ENCODE measurements around the gene SNCG. TPM values are rescaled to one million over a fixed set of nuclear protein-coding genes. Genes with fewer than 3 reads are reported as not detected.
A peak's percentile ranks its signal among the peaks of the same experiment; 100 is the strongest.

The SNCG gene
- total and polyA plus RNA-seq, 2 experiments from 2014 or later, result 4.0 to 17.0 TPM

DNA sequence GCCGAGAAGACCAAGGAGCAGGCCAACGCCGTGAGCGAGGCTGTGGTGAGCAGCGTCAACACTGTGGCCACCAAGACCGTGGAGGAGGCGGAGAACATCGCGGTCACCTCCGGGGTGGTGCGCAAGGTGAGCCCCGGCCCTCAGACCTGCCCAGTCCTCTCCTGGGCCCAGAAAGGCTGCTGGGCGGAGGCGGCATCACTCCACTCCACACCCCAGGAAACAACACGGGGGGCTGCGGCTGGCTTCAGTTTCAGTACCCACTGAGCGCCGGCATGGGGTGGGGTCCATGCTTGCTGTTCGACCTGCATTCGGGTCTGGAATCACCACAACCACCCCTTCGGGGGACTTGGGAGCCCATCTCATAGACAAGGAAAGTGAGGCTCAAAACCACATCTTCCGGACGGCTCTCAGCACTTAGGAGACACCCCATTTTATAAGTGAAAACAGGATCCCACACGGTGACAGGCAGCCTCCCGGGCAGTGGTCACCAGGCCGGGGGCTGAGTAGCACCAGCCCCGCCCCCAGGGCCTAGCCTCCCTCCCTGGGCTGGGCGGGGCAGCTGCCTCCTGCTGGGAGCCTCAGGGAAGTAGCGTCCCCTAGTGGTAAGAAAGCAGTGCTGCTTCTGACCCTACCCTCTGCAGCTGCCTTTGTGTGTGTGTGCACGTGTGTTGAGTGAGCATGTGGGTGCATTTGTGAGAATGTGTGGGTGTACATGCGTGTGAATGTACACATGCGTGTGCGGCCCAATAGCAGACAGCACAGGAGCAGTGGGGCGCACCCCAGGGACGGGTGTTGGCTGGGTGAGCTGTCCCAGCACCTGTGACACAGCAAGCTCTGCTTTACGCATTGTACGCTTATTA lies 1.8 kb downstream of the SNCG start:
- H3K27ac ChIP-seq (ENCODE audit: low read depth), result no peak overlapping the region
- H3K9me3 Mint-ChIP-seq, result peaks cover 2% of the 10 kb centered on the region; the same call in 1 of the 3 replicates
- peak overlapping the region; percentile 81 for H2AFZ ChIP-seq
- H3K79me2 ChIP-seq (replicated peaks; ENCODE audit: insufficient read depth), result no peaks in the 10 kb centered on the region
- H3K27ac Mint-ChIP-seq, result peak overlapping the region; percentile 96
- H3F3A ChIP-seq (replicated peaks; ENCODE audit: low read depth), result peaks cover 4% of the 10 kb centered on the region; the same call in 1 of the 2 replicates
- no peaks in the 10 kb centered on the region for H4K20me1 ChIP-seq (replicated peaks; ENCODE audit: insufficient read depth)
- DNase-seq (ENCODE audit: low spot score) (peak; percentile 89), ATAC-seq (peak; percentile 66)
- 0 out of 2 replicates have a peak overlapping the region, but pooled peaks have one; percentile 26 for H3K4me2 ChIP-seq
- H3K27me3 ChIP-seq (ENCODE audit: insufficient read depth), result no peaks in the 10 kb centered on the region
- no peak overlapping the region for H3K4me3 ChIP-seq
- TF ChIP-seq, protein P1, sequence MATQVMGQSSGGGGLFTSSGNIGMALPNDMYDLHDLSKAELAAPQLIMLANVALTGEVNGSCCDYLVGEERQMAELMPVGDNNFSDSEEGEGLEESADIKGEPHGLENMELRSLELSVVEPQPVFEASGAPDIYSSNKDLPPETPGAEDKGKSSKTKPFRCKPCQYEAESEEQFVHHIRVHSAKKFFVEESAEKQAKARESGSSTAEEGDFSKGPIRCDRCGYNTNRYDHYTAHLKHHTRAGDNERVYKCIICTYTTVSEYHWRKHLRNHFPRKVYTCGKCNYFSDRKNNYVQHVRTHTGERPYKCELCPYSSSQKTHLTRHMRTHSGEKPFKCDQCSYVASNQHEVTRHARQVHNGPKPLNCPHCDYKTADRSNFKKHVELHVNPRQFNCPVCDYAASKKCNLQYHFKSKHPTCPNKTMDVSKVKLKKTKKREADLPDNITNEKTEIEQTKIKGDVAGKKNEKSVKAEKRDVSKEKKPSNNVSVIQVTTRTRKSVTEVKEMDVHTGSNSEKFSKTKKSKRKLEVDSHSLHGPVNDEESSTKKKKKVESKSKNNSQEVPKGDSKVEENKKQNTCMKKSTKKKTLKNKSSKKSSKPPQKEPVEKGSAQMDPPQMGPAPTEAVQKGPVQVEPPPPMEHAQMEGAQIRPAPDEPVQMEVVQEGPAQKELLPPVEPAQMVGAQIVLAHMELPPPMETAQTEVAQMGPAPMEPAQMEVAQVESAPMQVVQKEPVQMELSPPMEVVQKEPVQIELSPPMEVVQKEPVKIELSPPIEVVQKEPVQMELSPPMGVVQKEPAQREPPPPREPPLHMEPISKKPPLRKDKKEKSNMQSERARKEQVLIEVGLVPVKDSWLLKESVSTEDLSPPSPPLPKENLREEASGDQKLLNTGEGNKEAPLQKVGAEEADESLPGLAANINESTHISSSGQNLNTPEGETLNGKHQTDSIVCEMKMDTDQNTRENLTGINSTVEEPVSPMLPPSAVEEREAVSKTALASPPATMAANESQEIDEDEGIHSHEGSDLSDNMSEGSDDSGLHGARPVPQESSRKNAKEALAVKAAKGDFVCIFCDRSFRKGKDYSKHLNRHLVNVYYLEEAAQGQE (IDR thresholded peaks at IDR 0.05; ENCODE audit: unreplicated experiment), result no peak
- TF ChIP-seq, protein P2, sequence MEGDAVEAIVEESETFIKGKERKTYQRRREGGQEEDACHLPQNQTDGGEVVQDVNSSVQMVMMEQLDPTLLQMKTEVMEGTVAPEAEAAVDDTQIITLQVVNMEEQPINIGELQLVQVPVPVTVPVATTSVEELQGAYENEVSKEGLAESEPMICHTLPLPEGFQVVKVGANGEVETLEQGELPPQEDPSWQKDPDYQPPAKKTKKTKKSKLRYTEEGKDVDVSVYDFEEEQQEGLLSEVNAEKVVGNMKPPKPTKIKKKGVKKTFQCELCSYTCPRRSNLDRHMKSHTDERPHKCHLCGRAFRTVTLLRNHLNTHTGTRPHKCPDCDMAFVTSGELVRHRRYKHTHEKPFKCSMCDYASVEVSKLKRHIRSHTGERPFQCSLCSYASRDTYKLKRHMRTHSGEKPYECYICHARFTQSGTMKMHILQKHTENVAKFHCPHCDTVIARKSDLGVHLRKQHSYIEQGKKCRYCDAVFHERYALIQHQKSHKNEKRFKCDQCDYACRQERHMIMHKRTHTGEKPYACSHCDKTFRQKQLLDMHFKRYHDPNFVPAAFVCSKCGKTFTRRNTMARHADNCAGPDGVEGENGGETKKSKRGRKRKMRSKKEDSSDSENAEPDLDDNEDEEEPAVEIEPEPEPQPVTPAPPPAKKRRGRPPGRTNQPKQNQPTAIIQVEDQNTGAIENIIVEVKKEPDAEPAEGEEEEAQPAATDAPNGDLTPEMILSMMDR (conservative IDR thresholded peaks at IDR 0.05; ENCODE audit: low read depth in 2 of 2), result peak; percentile 96 to 100
- no peak for TF ChIP-seq JUNB (IDR thresholded peaks at IDR 0.05; ENCODE audit: unreplicated experiment)
- TF ChIP-seq, protein P3, sequence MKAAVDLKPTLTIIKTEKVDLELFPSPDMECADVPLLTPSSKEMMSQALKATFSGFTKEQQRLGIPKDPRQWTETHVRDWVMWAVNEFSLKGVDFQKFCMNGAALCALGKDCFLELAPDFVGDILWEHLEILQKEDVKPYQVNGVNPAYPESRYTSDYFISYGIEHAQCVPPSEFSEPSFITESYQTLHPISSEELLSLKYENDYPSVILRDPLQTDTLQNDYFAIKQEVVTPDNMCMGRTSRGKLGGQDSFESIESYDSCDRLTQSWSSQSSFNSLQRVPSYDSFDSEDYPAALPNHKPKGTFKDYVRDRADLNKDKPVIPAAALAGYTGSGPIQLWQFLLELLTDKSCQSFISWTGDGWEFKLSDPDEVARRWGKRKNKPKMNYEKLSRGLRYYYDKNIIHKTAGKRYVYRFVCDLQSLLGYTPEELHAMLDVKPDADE (IDR thresholded peaks at IDR 0.05), result peak; percentile 20; the same call in 1 of the 2 replicates
- H3K4me1 ChIP-seq (ENCODE audit: insufficient read depth), result peaks cover 45% of the 10 kb centered on the region
- no peak overlapping the region; the same call in 2 of the 3 replicates for H3K4me3 Mint-ChIP-seq
- peaks cover 40% of the 10 kb centered on the region for H3K4me1 Mint-ChIP-seq
- no peaks in the 10 kb centered on the region for H3K36me3 ChIP-seq (ENCODE audit: insufficient read depth)
- H3K27me3 Mint-ChIP-seq (ENCODE audit: insufficient read depth, low read depth, poor library complexity), result peaks cover 19% of the 10 kb centered on the region
- H3K9me2 ChIP-seq (ENCODE audit: insufficient read depth), result no peaks in the 10 kb centered on the region
- H3K36me3 Mint-ChIP-seq (ENCODE audit: low read depth), result no peaks in the 10 kb centered on the region

DNA sequence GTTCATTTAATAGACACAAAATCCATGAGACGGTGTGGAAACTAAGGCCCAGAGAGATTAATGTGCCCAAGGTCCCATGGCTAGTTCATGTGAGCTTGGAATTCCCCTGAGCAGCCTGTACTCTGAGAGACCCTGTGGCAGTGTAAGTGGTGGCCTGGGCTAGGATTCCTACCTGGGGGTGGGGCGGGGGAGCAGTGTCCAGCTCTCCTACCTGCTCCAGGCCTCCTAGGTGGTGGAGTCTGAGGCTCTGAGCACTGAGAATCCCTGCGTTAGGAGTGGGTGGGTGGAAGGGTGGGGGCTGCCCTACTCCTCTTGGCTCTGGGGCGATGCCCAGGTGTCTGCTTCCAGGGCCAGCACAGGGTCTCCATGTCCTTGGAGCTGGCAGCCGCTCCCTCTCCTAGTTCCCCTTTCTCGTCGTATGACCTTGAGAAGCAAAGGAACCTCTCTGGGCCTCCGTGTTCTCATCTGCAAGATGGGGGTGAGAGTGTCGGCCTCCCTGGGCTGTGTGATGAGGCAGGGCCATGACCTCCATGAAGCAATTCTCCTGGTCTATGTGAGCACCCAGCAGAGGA lies 2.5 kb downstream of the SNCG start:
- Mint-ChIP-seq H3K27ac (peak overlapping the region; percentile 96), H3K9me3 (peaks cover 2% of the 10 kb centered on the region; the same call in 1 of the 3 replicates), H3K4me3 (no peak overlapping the region; the same call in 2 of the 3 replicates), H3K36me3 (ENCODE audit: low read depth) (no peaks in the 10 kb centered on the region), H3K4me1 (peaks cover 38% of the 10 kb centered on the region), H3K27me3 (ENCODE audit: insufficient read depth, low read depth, poor library complexity) (peaks cover 24% of the 10 kb centered on the region)
- Histone ChIP-seq H4K20me1 (replicated peaks; ENCODE audit: insufficient read depth) (no peaks in the 10 kb centered on the region), H3K4me3 (no peak overlapping the region), H3K36me3 (ENCODE audit: insufficient read depth) (no peaks in the 10 kb centered on the region), H3K27me3 (ENCODE audit: insufficient read depth) (no peaks in the 10 kb centered on the region), H3K4me1 (ENCODE audit: insufficient read depth) (peaks cover 43% of the 10 kb centered on the region), H3F3A (replicated peaks; ENCODE audit: low read depth) (no peaks in the 10 kb centered on the region), H3K79me2 (replicated peaks; ENCODE audit: insufficient read depth) (no peaks in the 10 kb centered on the region), H3K9me2 (ENCODE audit: insufficient read depth) (no peaks in the 10 kb centered on the region), H2AFZ (peak overlapping the region; percentile 81; the same call in 1 of the 2 replicates), H3K27ac (ENCODE audit: low read depth) (no peak overlapping the region), H3K4me2 (0 out of 2 replicates have a peak overlapping the region, but pooled peaks have one; percentile 26)
- DNase-seq (ENCODE audit: low spot score) (no peak), ATAC-seq (peak; percentile 6; the same call in 2 of the 3 replicates)
- TF ChIP-seq POLR2AphosphoS5 (IDR thresholded peaks at IDR 0.05; ENCODE audit: low read depth) (no peak), JUNB (IDR thresholded peaks at IDR 0.05; ENCODE audit: unreplicated experiment) (no peak), EZH2 (IDR thresholded peaks at IDR 0.05; ENCODE audit: low read depth, unreplicated experiment) (no peak), EZH2phosphoT487 (IDR thresholded peaks at IDR 0.05; ENCODE audit: unreplicated experiment) (no peak), NANOG (IDR thresholded peaks at IDR 0.05; ENCODE audit: borderline replicate concordance) (no peak), ZNF331 (CRISPR knock-in tag; IDR thresholded peaks at IDR 0.05; ENCODE audit: low read depth) (no peak), ZNF114 (CRISPR knock-in tag; IDR thresholded peaks at IDR 0.05) (no peak), CREB1 (CRISPR knock-in tag; IDR thresholded peaks at IDR 0.05; ENCODE audit: low read depth) (no peak), STAT1 (IDR thresholded peaks at IDR 0.05; ENCODE audit: unreplicated experiment) (no peak)
- TF ChIP-seq, protein P3 (IDR thresholded peaks at IDR 0.05), result no peak
